Hepatocyte (in vitro differentiated cells): ENCODE results near the gene TMEM63B. TPM values are rescaled to one million over a fixed set of nuclear protein-coding genes. Genes with fewer than 3 reads are reported as not detected.

Source experiments
- DNase-seq: peaks from one replicate; pipeline ENCODE4 v3.0.0-alpha.2; 2016; ENCODE audit warnings: low spot score
- H2AFZ ChIP-seq: fragments of 200-600 bp; sonication (generic); 2 replicates; pipeline ENCODE4 v1.6.0; 2016; ENCODE audit warnings: antibody characterized with exemption, mild to moderate bottlenecking
- H3K27ac ChIP-seq: fragments of 200-600 bp; sonication (generic); 2 replicates; pipeline ENCODE4 v1.5.1; 2016; ENCODE audit warnings: mild to moderate bottlenecking
- H3K27me3 ChIP-seq: fragments of 200-600 bp; sonication (generic); 2 replicates; pipeline ENCODE4 v1.6.1; 2016
- H3K36me3 ChIP-seq: fragments of 200-600 bp; sonication (generic); replicated peaks from 2 replicates; pipeline ENCODE4 v1.5.1; 2016; ENCODE audit warnings: low read depth; ENCODE audit not compliant: insufficient read depth
- H3K4me1 ChIP-seq: fragments of 200-600 bp; sonication (generic); 2 replicates; pipeline ENCODE4 v1.5.1; 2016; ENCODE audit warnings: mild to moderate bottlenecking, moderate library complexity; ENCODE audit not compliant: insufficient read depth
- H3K4me2 ChIP-seq: fragments of 200-600 bp; sonication (generic); 2 replicates; pipeline ENCODE4 v1.6.0; 2016
- H3K4me3 ChIP-seq: fragments of 200-600 bp; sonication (generic); 2 replicates; pipeline ENCODE4 v1.5.1; 2016; ENCODE audit warnings: mild to moderate bottlenecking
- H3K79me2 ChIP-seq: fragments of 200-600 bp; sonication (generic); 2 replicates; pipeline ENCODE4 v1.6.0; 2017; ENCODE audit warnings: mild to moderate bottlenecking
- H3K9me2 ChIP-seq: fragments of 200-600 bp; sonication (generic); replicated peaks from 2 replicates; pipeline ENCODE4 v1.6.0; 2017; ENCODE audit warnings: mild to moderate bottlenecking; ENCODE audit not compliant: insufficient read depth
- H3K9me3 ChIP-seq: fragments of 200-600 bp; sonication (generic); 2 replicates; pipeline ENCODE4 v1.5.1; 2016; ENCODE audit warnings: low read depth, mild to moderate bottlenecking
- H4K20me1 ChIP-seq: fragments of 200-600 bp; sonication (generic); 2 replicates; pipeline ENCODE4 v1.6.0; 2016; ENCODE audit warnings: mild to moderate bottlenecking; ENCODE audit not compliant: insufficient read depth, poor library complexity, severe bottlenecking
- EZH2 ChIP-seq: fragments of 200-600 bp; sonication (generic); IDR thresholded peaks from 2 replicates; pipeline ENCODE4 v1.6.1; 2016; ENCODE audit warnings: antibody characterized with exemption, mild to moderate bottlenecking, borderline replicate concordance
- EZH2phosphoT487 ChIP-seq: fragments of 200-600 bp; sonication (generic); IDR thresholded peaks from one replicate; pipeline ENCODE4 v1.6.1; 2018; ENCODE audit warnings: antibody characterized with exemption, mild to moderate bottlenecking, low read depth, moderate library complexity; ENCODE audit not compliant: unreplicated experiment, severe bottlenecking
- WGBS: methylation state at CpG from one replicate; pipeline ENCODE4 v1.1.6; 2016; ENCODE audit warnings: low lambda C conversion rate; ENCODE audit errors: missing lambda C conversion rate; 5-methylcytosine and 5-hydroxymethylcytosine counted together
- polyA plus RNA-seq: library from polyadenylated mRNA; unstranded; fragments of >200 nt; fragmentation: Nextera tagmentation; extraction: Ambion mirVana; gene quantifications from 2 replicates; pipeline ENCODE4 v1.2.1, GENCODE V29; 2016
- total RNA-seq: library from RNA; depleted of rRNA; stranded (reverse); fragments of >200 nt; gene quantifications from 2 replicates; pipeline ENCODE4 v1.2.3, GENCODE V29; 2014
- TF ChIP-seq, protein P1 (sequence below): fragments of 200-600 bp; sonication (generic); IDR thresholded peaks from 2 replicates; pipeline ENCODE4 v1.5.1; 2016; ENCODE audit warnings: antibody characterized with exemption, mild to moderate bottlenecking; ENCODE audit not compliant: poor library complexity

The TMEM63B gene
- total and polyA plus RNA-seq, 2 experiments from 2014 or later: 31.4 to 43.5 TPM

DNA sequence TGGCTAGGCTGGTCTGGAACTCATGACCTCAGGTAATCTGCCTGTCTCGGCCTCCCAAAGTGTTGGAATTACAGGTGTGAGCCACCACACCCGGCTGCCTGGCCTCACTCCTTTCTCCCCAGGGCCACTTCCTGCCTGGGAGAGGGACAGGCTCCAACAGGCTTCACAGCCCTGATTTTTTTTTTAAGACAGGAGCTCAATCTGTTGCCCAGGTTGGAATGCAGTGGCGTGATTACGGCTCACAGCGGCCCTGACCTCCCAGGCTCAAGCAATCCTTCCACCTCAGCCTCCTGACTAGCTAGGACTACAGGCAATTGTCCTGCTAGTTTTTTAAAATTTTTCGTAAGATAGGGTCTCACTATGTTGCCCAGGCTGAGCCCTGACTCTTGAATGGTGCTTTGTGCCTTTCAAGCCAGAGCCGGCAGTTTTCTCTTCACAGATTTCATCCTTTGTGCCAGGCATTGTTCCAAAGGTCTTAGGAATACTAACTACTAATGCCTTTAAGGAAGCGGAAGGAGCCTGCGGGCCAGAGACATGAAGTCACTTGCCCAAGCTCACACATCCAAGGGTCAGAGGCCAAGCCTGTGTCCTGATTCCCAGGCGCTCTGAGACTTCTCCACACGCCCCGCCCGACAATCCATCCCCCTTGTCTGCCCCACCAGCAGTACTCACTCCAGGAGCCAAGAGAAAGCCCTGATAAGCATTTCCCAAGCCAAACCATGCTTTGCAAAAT, 50.5 kb downstream of the TMEM63B start:
- H3K9me3 ChIP-seq: no peaks in the 10 kb centered on the region
- no peaks in the 10 kb centered on the region for H3K36me3 ChIP-seq
- no peak overlapping the region for H3K4me3 ChIP-seq
- H3K27ac ChIP-seq: no peak overlapping the region
- no peak overlapping the region for H3K4me2 ChIP-seq
- DNase-seq: peak; percentile 40
- TF ChIP-seq, protein P1, sequence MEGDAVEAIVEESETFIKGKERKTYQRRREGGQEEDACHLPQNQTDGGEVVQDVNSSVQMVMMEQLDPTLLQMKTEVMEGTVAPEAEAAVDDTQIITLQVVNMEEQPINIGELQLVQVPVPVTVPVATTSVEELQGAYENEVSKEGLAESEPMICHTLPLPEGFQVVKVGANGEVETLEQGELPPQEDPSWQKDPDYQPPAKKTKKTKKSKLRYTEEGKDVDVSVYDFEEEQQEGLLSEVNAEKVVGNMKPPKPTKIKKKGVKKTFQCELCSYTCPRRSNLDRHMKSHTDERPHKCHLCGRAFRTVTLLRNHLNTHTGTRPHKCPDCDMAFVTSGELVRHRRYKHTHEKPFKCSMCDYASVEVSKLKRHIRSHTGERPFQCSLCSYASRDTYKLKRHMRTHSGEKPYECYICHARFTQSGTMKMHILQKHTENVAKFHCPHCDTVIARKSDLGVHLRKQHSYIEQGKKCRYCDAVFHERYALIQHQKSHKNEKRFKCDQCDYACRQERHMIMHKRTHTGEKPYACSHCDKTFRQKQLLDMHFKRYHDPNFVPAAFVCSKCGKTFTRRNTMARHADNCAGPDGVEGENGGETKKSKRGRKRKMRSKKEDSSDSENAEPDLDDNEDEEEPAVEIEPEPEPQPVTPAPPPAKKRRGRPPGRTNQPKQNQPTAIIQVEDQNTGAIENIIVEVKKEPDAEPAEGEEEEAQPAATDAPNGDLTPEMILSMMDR: no peak
- no peak for TF ChIP-seq EZH2phosphoT487
- no peak for TF ChIP-seq EZH2
- H3K79me2 ChIP-seq: no peaks in the 10 kb centered on the region
- H3K27me3 ChIP-seq: no peaks in the 10 kb centered on the region
- 80% methylated on average over 13 of the region's 13 CpGs for WGBS
- H3K4me1 ChIP-seq: no peaks in the 10 kb centered on the region
- no peak overlapping the region for H2AFZ ChIP-seq
- H4K20me1 ChIP-seq: no peaks in the 10 kb centered on the region
- H3K9me2 ChIP-seq: no peaks in the 10 kb centered on the region

DNA sequence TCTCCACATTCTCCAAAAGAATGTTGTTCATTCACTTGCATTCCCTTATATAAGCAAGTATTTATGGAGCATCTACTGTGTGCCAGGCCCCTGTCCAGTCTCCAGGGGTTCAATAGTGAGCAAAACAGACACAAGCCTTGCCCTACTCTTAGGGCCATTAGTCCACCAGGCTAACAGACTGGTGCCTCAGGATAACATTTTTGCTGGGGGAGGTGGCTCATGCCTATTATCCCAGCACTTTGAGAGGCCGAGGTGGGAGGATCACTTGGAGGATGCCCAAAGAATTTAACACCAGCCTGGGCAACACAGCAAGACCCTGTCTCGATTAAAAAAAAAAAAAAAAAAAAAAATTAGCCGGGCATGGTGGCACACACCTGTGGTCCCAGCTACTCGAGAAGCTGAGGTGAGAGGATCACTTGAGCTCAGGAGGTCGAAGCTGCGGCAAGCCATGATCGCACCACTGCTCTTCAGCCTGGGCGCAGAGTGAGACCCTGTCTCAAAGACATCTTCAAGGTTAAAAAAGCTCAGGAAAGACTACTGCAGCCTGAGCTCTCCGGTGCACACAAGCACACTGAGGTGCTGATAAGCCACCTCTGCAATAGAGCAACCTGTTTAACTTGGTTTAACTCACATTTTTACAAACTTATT, 51.2 kb downstream of the TMEM63B start:
- Histone ChIP-seq H3K4me1 (no peaks in the 10 kb centered on the region), H4K20me1 (no peaks in the 10 kb centered on the region), H3K27me3 (no peaks in the 10 kb centered on the region), H3K4me3 (no peak overlapping the region), H3K4me2 (no peak overlapping the region), H3K27ac (no peak overlapping the region), H3K9me3 (no peaks in the 10 kb centered on the region), H2AFZ (no peak overlapping the region), H3K36me3 (no peaks in the 10 kb centered on the region), H3K9me2 (no peaks in the 10 kb centered on the region), H3K79me2 (no peaks in the 10 kb centered on the region)
- no peak for DNase-seq
- WGBS: 81% methylated on average over 9 of the region's 9 CpGs
- TF ChIP-seq EZH2phosphoT487 (no peak), EZH2 (no peak)
- TF ChIP-seq, protein P1: no peak

DNA sequence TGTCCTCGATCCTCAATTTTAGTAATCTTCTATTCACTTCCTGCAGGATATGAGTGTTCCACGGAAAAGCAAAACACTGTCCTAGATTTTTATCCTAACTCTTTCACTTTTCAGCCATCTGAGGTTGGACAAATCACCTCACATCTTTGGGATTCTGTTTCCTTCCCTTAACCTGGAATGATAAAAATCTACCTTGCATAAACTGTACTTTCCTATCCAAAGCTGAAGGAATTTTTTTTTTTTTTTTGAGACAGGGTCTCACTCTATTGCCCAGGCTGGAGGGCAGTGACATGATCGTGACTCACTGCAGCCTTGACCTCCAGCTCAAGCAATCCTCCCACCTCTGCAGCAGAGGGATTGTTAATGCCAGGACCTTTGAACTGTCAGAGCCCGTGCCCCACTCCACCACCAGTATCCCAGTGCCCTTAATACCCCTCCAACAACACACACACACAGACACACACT, 51.8 kb downstream of the TMEM63B start:
- TF ChIP-seq, protein P1: no peak
- TF ChIP-seq EZH2 (no peak), EZH2phosphoT487 (no peak)
- Histone ChIP-seq H2AFZ (no peak overlapping the region), H3K27ac (no peak overlapping the region), H3K9me2 (no peaks in the 10 kb centered on the region), H3K79me2 (no peaks in the 10 kb centered on the region), H4K20me1 (no peaks in the 10 kb centered on the region), H3K9me3 (no peaks in the 10 kb centered on the region), H3K36me3 (no peaks in the 10 kb centered on the region), H3K4me2 (no peak overlapping the region), H3K4me3 (no peak overlapping the region), H3K4me1 (no peaks in the 10 kb centered on the region), H3K27me3 (no peaks in the 10 kb centered on the region)
- WGBS: 61% methylated on average over 4 of the region's 4 CpGs
- DNase-seq: no peak
